Heart left ventricle (tissue), 13 donors: ENCODE data around the gene NFE2L3.

Experiments used
- POLR2A ChIP-seq, 2 donors: fragments of 450-650 bp; IDR thresholded peaks; one replicate each; pipeline ENCODE4 v1.6.1; 2017; ENCODE audit warnings: antibody characterized with exemption in 2 of 2, mild to moderate bottlenecking in 2 of 2, moderate library complexity in 2 of 2
- TF ChIP-seq, protein P1 (sequence below), 12 donors: fragments of 200-600 bp; sonication (generic) in 4 of 12; IDR thresholded peaks; one replicate each; pipeline versions ENCODE4 v1.5.0 to v1.8.0; 2018 to 2022; ENCODE audit warnings: antibody characterized with exemption in 12 of 12, mild to moderate bottlenecking in 5 of 12
- donor health status: ischemic (EF 13 %, LVEDD 7.1; RV severe dilation, severe dysfunction).
- donor health status: DM: no; HTN: yes; CAD: no.
- donor health status: DM: no; HTN: no; CAD: no.
- donor health status: ischemic (EF 25% LVEDD 6.9; RV normal size, moderate dysfunction).
- donor health status: ischemic (EF 25% LVEDD 5.7; RV mildly dilated, moderate dysfunction).
- donor health status: ischemic (EF 35%, LVEDD 5.7; RV mildly dilated, moderate dysfunction).
- donor health status: nonischemic (EF 11% LVEDD 7.7; RV severe dilation, severe dysfunction).
- donor health status: DM: yes; HTN: yes; CAD: no.
- donor health status: PGD.
- donor health status: ischemic (EF 29% LVEDD 5.4; RV normal size, mild dysfunction).
- donor health status: nonischemic (EF 23%, LVEDD 6.1; RV moderate dilation, normal function).

- TF ChIP-seq, protein P1, sequence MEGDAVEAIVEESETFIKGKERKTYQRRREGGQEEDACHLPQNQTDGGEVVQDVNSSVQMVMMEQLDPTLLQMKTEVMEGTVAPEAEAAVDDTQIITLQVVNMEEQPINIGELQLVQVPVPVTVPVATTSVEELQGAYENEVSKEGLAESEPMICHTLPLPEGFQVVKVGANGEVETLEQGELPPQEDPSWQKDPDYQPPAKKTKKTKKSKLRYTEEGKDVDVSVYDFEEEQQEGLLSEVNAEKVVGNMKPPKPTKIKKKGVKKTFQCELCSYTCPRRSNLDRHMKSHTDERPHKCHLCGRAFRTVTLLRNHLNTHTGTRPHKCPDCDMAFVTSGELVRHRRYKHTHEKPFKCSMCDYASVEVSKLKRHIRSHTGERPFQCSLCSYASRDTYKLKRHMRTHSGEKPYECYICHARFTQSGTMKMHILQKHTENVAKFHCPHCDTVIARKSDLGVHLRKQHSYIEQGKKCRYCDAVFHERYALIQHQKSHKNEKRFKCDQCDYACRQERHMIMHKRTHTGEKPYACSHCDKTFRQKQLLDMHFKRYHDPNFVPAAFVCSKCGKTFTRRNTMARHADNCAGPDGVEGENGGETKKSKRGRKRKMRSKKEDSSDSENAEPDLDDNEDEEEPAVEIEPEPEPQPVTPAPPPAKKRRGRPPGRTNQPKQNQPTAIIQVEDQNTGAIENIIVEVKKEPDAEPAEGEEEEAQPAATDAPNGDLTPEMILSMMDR (IDR thresholded peaks at IDR 0.05), result no peak
- TF ChIP-seq POLR2A (IDR thresholded peaks at IDR 0.05), result no peak
Observed at GRCh38 chr7:26200038-26200443, 48.0 kb downstream of the NFE2L3 start.
